GM23338 (cell line): ENCODE measurements around the gene TGFBR3. TPM values are rescaled to one million over a fixed set of nuclear protein-coding genes. Genes with fewer than 3 reads are reported as not detected.

Experiments
- ATAC-seq: fragments of 200-7000 bp; cut with Tn5 transposase; 3 replicates; pipeline ENCODE4 v1.9.1; 2020
- DNase-seq: peaks from one replicate; pipeline ENCODE4 v3.0.0-alpha.2; 2015; ENCODE audit warnings: low spot score
- H2AFZ ChIP-seq: fragments of 200-600 bp; sonication (generic); 2 replicates; pipeline ENCODE4 v1.8.0; 2016; ENCODE audit warnings: antibody characterized with exemption, mild to moderate bottlenecking, moderate library complexity
- H3F3A ChIP-seq: fragments of 200-600 bp; sonication (generic); replicated peaks from 2 replicates; pipeline ENCODE4 v1.8.0; 2017; ENCODE audit warnings: antibody characterized with exemption, mixed run types, low read depth
- H3K27ac ChIP-seq: fragments of 200-600 bp; sonication (generic); 2 replicates; pipeline ENCODE4 v1.6.1; 2016; ENCODE audit warnings: low read depth
- H3K27me3 ChIP-seq: fragments of 200-600 bp; sonication (generic); 2 replicates; pipeline ENCODE4 v1.8.0; 2016; ENCODE audit warnings: mild to moderate bottlenecking, mixed run types, moderate library complexity; ENCODE audit not compliant: insufficient read depth
- H3K36me3 ChIP-seq: fragments of 200-600 bp; sonication (generic); 2 replicates; pipeline ENCODE4 v1.8.0; 2016; ENCODE audit warnings: mild to moderate bottlenecking; ENCODE audit not compliant: insufficient read depth
- H3K4me1 ChIP-seq: fragments of 200-600 bp; sonication (generic); 2 replicates; pipeline ENCODE4 v1.8.0; 2016; ENCODE audit warnings: mild to moderate bottlenecking, moderate library complexity; ENCODE audit not compliant: insufficient read depth
- H3K4me2 ChIP-seq: fragments of 200-600 bp; sonication (generic); 2 replicates; pipeline ENCODE4 v1.7.1; 2017; ENCODE audit warnings: mixed run types
- H3K4me3 ChIP-seq: fragments of 200-600 bp; sonication (generic); 2 replicates; pipeline ENCODE4 v1.6.1; 2016; ENCODE audit warnings: mixed run types
- H3K79me2 ChIP-seq: fragments of 200-600 bp; sonication (generic); replicated peaks from 2 replicates; pipeline ENCODE4 v1.8.0; 2017; ENCODE audit warnings: mild to moderate bottlenecking; ENCODE audit not compliant: insufficient read depth
- H3K9me2 ChIP-seq: fragments of 200-600 bp; sonication (generic); 2 replicates; pipeline ENCODE4 v1.8.0; 2017; ENCODE audit not compliant: insufficient read depth
- H4K20me1 ChIP-seq: fragments of 200-600 bp; sonication (generic); replicated peaks from 2 replicates; pipeline ENCODE4 v1.8.0; 2017; ENCODE audit warnings: mild to moderate bottlenecking; ENCODE audit not compliant: insufficient read depth
- H3K27ac Mint-ChIP-seq: 2 replicates; pipeline ENCODE4 v1.8.0; 2020; ENCODE audit warnings: inconsistent platforms, mild to moderate bottlenecking, moderate library complexity, mixed read lengths
- H3K27me3 Mint-ChIP-seq: 3 replicates; pipeline ENCODE4 v1.8.0; 2022; ENCODE audit warnings: low read depth, mild to moderate bottlenecking, moderate library complexity, mixed read lengths, inconsistent platforms; ENCODE audit not compliant: insufficient read depth, poor library complexity
- H3K36me3 Mint-ChIP-seq: 3 replicates; pipeline ENCODE4 v1.8.0; 2021; ENCODE audit warnings: low read depth, mild to moderate bottlenecking, inconsistent platforms, moderate library complexity, mixed read lengths
- H3K4me1 Mint-ChIP-seq: 3 replicates; pipeline ENCODE4 v1.8.0; 2020; ENCODE audit warnings: mild to moderate bottlenecking, inconsistent platforms, mixed read lengths
- H3K4me3 Mint-ChIP-seq: 3 replicates; pipeline ENCODE4 v1.8.0; 2021; ENCODE audit warnings: moderate library complexity, mild to moderate bottlenecking, inconsistent platforms, mixed read lengths
- H3K9me3 Mint-ChIP-seq: 3 replicates; pipeline ENCODE4 v1.8.0; 2020; ENCODE audit warnings: moderate library complexity, mild to moderate bottlenecking, inconsistent platforms, mixed read lengths
- CREB1 ChIP-seq: fragments of 250-450 bp; sonication (Bioruptor Pico); IDR thresholded peaks from 2 replicates; pipeline ENCODE4 v1.5.0; 2020; ENCODE audit warnings: low read depth, mild to moderate bottlenecking, moderate library complexity
- EZH2 ChIP-seq: fragments of 200-600 bp; sonication (generic); IDR thresholded peaks from one replicate; pipeline ENCODE4 v1.8.0; 2017; ENCODE audit warnings: antibody characterized with exemption, mild to moderate bottlenecking, low read depth; ENCODE audit not compliant: unreplicated experiment
- polyA plus RNA-seq: library from polyadenylated mRNA; unstranded; fragments of >200 nt; fragmentation: Nextera tagmentation; extraction: Ambion mirVana; gene quantifications from 2 replicates; pipeline ENCODE4 v1.2.1, GENCODE V29; 2016
- total RNA-seq: library from RNA; depleted of rRNA; stranded (reverse); fragments of >200 nt; shearing (Covaris generic); gene quantifications from 2 replicates; pipeline ENCODE4 v1.2.3, GENCODE V29; 2014
- TF ChIP-seq, protein P1 (sequence below): fragments of 250-450 bp; sonication (Bioruptor Pico); IDR thresholded peaks from 2 replicates; pipeline ENCODE4 v1.5.0; 2020; ENCODE audit warnings: mild to moderate bottlenecking, moderate library complexity
- TF ChIP-seq, protein P2 (sequence below): IDR thresholded peaks from one replicate; pipeline ENCODE4 v1.6.1; 2018; ENCODE audit warnings: antibody characterized with exemption; ENCODE audit not compliant: unreplicated experiment

The TGFBR3 gene
- total and polyA plus RNA-seq, 2 experiments from 2014 or later: 1.7 to 2.9 TPM

- TF ChIP-seq, protein P1, sequence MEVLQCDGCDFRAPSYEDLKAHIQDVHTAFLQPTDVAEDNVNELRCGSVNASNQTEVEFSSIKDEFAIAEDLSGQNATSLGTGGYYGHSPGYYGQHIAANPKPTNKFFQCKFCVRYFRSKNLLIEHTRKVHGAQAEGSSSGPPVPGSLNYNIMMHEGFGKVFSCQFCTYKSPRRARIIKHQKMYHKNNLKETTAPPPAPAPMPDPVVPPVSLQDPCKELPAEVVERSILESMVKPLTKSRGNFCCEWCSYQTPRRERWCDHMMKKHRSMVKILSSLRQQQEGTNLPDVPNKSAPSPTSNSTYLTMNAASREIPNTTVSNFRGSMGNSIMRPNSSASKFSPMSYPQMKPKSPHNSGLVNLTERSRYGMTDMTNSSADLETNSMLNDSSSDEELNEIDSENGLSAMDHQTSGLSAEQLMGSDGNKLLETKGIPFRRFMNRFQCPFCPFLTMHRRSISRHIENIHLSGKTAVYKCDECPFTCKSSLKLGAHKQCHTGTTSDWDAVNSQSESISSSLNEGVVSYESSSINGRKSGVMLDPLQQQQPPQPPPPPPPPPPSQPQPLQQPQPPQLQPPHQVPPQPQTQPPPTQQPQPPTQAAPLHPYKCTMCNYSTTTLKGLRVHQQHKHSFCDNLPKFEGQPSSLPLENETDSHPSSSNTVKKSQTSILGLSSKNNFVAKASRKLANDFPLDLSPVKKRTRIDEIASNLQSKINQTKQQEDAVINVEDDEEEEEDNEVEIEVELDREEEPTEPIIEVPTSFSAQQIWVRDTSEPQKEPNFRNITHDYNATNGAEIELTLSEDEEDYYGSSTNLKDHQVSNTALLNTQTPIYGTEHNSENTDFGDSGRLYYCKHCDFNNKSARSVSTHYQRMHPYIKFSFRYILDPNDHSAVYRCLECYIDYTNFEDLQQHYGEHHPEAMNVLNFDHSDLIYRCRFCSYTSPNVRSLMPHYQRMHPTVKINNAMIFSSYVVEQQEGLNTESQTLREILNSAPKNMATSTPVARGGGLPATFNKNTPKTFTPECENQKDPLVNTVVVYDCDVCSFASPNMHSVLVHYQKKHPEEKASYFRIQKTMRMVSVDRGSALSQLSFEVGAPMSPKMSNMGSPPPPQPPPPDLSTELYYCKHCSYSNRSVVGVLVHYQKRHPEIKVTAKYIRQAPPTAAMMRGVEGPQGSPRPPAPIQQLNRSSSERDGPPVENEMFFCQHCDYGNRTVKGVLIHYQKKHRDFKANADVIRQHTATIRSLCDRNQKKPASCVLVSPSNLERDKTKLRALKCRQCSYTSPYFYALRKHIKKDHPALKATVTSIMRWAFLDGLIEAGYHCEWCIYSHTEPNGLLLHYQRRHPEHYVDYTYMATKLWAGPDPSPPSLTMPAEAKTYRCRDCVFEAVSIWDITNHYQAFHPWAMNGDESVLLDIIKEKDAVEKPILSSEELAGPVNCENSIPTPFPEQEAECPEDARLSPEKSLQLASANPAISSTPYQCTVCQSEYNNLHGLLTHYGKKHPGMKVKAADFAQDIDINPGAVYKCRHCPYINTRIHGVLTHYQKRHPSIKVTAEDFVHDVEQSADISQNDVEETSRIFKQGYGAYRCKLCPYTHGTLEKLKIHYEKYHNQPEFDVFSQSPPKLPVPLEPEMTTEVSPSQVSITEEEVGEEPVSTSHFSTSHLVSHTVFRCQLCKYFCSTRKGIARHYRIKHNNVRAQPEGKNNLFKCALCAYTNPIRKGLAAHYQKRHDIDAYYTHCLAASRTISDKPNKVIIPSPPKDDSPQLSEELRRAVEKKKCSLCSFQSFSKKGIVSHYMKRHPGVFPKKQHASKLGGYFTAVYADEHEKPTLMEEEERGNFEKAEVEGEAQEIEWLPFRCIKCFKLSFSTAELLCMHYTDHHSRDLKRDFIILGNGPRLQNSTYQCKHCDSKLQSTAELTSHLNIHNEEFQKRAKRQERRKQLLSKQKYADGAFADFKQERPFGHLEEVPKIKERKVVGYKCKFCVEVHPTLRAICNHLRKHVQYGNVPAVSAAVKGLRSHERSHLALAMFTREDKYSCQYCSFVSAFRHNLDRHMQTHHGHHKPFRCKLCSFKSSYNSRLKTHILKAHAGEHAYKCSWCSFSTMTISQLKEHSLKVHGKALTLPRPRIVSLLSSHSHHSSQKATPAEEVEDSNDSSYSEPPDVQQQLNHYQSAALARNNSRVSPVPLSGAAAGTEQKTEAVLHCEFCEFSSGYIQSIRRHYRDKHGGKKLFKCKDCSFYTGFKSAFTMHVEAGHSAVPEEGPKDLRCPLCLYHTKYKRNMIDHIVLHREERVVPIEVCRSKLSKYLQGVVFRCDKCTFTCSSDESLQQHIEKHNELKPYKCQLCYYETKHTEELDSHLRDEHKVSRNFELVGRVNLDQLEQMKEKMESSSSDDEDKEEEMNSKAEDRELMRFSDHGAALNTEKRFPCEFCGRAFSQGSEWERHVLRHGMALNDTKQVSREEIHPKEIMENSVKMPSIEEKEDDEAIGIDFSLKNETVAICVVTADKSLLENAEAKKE (CRISPR knock-in tag): no peak
- TF ChIP-seq CREB1 (CRISPR knock-in tag): no peak
Measured at GRCh38 chr1:91795591-91796389, 90.2 kb downstream of the TGFBR3 start (continued).

GRCh38 chr1:91793877-91794276 is 92.1 kb downstream of the TGFBR3 start:
- Histone ChIP-seq H3K36me3 (no peaks in the 10 kb centered on the region), H3K79me2 (no peaks in the 10 kb centered on the region), H3F3A (no peaks in the 10 kb centered on the region), H3K4me1 (peaks cover 25% of the 10 kb centered on the region), H3K27me3 (no peaks in the 10 kb centered on the region), H4K20me1 (no peaks in the 10 kb centered on the region), H3K4me2 (no peak overlapping the region), H3K27ac (no peak overlapping the region), H3K9me2 (no peaks in the 10 kb centered on the region), H2AFZ (no peak overlapping the region), H3K4me3 (no peak overlapping the region)
- 0 out of 3 replicates have a peak, but pooled peaks cover 3% of the 10 kb centered on the region for H3K9me3 Mint-ChIP-seq
- ATAC-seq (no peak), DNase-seq (no peak)
- H3K36me3 Mint-ChIP-seq: peaks cover 4% of the 10 kb centered on the region; the same call in 2 of the 3 replicates
- H3K27me3 Mint-ChIP-seq: peaks cover 2% of the 10 kb centered on the region
- H3K4me1 Mint-ChIP-seq: peaks cover 44% of the 10 kb centered on the region
- no peak overlapping the region for H3K4me3 Mint-ChIP-seq
- no peak overlapping the region for H3K27ac Mint-ChIP-seq
- TF ChIP-seq, protein P2, sequence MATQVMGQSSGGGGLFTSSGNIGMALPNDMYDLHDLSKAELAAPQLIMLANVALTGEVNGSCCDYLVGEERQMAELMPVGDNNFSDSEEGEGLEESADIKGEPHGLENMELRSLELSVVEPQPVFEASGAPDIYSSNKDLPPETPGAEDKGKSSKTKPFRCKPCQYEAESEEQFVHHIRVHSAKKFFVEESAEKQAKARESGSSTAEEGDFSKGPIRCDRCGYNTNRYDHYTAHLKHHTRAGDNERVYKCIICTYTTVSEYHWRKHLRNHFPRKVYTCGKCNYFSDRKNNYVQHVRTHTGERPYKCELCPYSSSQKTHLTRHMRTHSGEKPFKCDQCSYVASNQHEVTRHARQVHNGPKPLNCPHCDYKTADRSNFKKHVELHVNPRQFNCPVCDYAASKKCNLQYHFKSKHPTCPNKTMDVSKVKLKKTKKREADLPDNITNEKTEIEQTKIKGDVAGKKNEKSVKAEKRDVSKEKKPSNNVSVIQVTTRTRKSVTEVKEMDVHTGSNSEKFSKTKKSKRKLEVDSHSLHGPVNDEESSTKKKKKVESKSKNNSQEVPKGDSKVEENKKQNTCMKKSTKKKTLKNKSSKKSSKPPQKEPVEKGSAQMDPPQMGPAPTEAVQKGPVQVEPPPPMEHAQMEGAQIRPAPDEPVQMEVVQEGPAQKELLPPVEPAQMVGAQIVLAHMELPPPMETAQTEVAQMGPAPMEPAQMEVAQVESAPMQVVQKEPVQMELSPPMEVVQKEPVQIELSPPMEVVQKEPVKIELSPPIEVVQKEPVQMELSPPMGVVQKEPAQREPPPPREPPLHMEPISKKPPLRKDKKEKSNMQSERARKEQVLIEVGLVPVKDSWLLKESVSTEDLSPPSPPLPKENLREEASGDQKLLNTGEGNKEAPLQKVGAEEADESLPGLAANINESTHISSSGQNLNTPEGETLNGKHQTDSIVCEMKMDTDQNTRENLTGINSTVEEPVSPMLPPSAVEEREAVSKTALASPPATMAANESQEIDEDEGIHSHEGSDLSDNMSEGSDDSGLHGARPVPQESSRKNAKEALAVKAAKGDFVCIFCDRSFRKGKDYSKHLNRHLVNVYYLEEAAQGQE: no peak
- TF ChIP-seq, protein P1 (CRISPR knock-in tag): no peak
- no peak for TF ChIP-seq EZH2
